Activated T-helper 1 cell treated with anti-CD3 and anti-CD28 coated beads, Interleukin-12 subunit alpha, Interleukin-12 subunit beta, Interleukin-2, Interleukin-4 antibody, amounts not matched to agents 30 ng/mL and 10 ng/mL and 1 ng/mL, durations not matched to agents 14 hours and 24 hours and 36 hours (primary cell): ENCODE results near the gene OMA1. TPM values are rescaled to one million over a fixed set of nuclear protein-coding genes. Genes with fewer than 3 reads are reported as not detected.
"Not testable (repeated sequence)": the region's sequence is repeated elsewhere in the genome, so short reads cannot be mapped to it uniquely, and the experiment has no call there.

Source experiments
- DNase-seq: peaks from one replicate; pipeline ENCODE4 v3.0.0; 2021; ENCODE audit warnings: low spot score
- H3K27ac Mint-ChIP-seq: one replicate; pipeline ENCODE4 v1.8.0; 2021; ENCODE audit warnings: mild to moderate bottlenecking, mixed read lengths
- H3K27me3 Mint-ChIP-seq: one replicate; pipeline ENCODE4 v1.8.0; 2022; ENCODE audit warnings: mild to moderate bottlenecking, moderate library complexity, mixed read lengths; ENCODE audit not compliant: insufficient read depth
- H3K36me3 Mint-ChIP-seq: one replicate; pipeline ENCODE4 v1.8.0; 2021; ENCODE audit warnings: low read depth, mixed read lengths
- H3K4me1 Mint-ChIP-seq: one replicate; pipeline ENCODE4 v1.8.0; 2021; ENCODE audit warnings: low read depth, mixed read lengths
- H3K4me3 Mint-ChIP-seq: one replicate; pipeline ENCODE4 v1.8.0; 2021; ENCODE audit warnings: mild to moderate bottlenecking, moderate library complexity, mixed read lengths
- H3K9me3 Mint-ChIP-seq: one replicate; pipeline ENCODE4 v1.8.0; 2021; ENCODE audit warnings: mixed read lengths
- intact Hi-C: fragments of 100-400 bp; cut with micrococcal nuclease; formaldehyde crosslinking; loops from one replicate; pipeline ENCODE4 v1.15.1; 2024
- total RNA-seq: library from RNA; stranded (reverse); gene quantifications from 2 replicates; pipeline ENCODE4 v1.2.3, GENCODE V29; 2022

OMA1 gene
- total RNA-seq, 1 donor from 2014 or later: 12.9 TPM

DNA sequence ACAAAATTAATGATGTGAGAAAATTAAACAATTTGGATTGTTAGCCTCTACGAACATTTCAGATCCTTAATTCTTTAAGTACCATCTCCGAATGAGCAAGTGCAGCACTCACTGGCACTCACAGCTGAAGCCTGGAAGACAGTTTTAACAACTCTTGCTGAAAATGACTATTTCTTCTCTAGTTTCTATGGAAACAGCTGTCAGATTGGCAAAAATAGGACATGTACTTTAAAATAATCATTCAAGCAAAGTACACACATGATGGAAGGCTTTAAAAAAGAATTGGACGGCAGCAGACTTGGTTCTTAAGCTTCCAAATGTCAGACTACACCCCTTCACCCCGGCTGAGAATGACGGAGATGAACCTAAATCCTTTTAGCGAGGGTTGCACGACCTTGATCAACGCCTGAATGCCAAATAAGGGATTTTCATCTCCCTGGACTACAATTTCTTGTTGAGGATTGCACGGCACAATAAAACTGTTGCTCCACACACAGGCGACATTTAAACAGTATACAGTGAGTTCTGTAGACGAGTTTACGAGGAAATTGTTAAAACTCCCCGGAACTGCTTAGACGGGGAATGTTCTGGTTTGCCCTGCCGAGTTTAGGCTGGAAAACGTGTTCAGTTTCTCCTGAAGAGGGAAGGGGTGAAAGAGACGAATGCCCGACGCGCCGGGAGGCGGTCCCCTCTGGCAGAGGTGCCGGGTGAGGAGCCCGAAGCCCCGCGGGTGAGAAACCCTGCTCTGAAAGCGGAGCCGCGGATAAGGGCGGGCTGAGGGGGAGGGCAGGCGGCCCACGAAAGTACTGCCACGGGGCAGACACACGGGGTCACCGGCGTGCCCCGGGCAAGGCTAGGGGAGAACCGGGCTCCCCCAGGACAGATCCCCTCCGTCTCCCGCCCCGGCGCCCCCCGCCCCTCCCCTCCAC lies 671 bp downstream of the OMA1 start:
- H3K4me3 Mint-ChIP-seq: peak overlapping the region; percentile 91
- H3K27ac Mint-ChIP-seq: peak overlapping the region; percentile 88
- no peaks in the 10 kb centered on the region for H3K9me3 Mint-ChIP-seq
- DNase-seq: peak; percentile 70
- H3K36me3 Mint-ChIP-seq: no peaks in the 10 kb centered on the region
- peaks cover 19% of the 10 kb centered on the region for H3K4me1 Mint-ChIP-seq
- intact Hi-C loops: loop anchor here (1.0 to 10.0 kb wide), 11 partner anchors 22 to 1213 kb away; partner anchors contain the start of genes FGGY, JUN and MYSM1
- H3K27me3 Mint-ChIP-seq: peaks cover 12% of the 10 kb centered on the region

DNA sequence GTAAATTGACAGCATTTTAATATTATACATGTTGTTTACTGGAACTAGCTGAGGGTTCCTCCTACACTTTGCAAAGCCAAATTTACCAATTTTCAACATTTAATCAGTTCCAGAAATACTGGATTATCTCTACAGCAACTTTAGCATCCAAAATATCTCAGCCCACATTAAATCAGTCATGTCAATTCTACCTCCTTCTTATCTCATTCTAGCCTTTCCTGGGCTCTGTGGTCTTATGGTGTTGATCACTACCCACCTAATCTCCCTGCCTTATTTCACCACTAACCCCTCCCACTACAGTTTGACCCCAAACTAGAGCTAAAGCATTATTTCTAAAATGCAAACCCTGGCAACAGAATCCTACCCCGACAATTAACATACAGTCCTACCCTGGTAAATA lies 3.3 kb downstream of the OMA1 start:
- Mint-ChIP-seq H3K27ac (no peak overlapping the region), H3K27me3 (peaks cover 3% of the 10 kb centered on the region), H3K4me3 (no peak overlapping the region), H3K4me1 (peaks cover 19% of the 10 kb centered on the region), H3K9me3 (no peaks in the 10 kb centered on the region), H3K36me3 (peaks cover 1% of the 10 kb centered on the region)
- intact Hi-C loops: loop anchor here (10.0 kb wide), 2 partner anchors 362 to 502 kb away; no protein-coding TSS in a partner anchor
- DNase-seq: no peak

DNA sequence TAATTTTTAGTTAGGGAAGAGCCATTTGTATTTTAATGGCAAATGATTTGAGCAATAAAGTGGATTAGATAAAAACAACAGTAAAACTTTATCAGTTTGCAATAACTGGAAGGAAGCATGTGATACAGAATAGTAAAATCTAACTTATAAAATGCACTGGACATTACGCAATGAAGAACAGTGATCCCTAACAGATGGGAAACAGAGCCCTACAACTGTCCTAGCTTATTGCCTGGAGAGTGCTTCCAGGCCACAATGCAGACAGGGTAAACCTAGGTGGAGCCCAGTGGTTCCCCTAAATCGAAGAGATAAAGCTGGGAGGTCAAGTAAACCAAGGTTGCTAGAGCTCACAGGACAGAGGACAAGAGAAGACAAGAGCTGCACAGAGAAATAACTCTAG lies 7.0 kb downstream of the OMA1 start:
- intact Hi-C loops: no loop called here
- Mint-ChIP-seq H3K4me1 (no peaks in the 10 kb centered on the region), H3K27me3 (no peaks in the 10 kb centered on the region), H3K27ac (no peak overlapping the region), H3K9me3 (no peaks in the 10 kb centered on the region), H3K4me3 (no peak overlapping the region), H3K36me3 (peaks cover 5% of the 10 kb centered on the region)
- no peak for DNase-seq

DNA sequence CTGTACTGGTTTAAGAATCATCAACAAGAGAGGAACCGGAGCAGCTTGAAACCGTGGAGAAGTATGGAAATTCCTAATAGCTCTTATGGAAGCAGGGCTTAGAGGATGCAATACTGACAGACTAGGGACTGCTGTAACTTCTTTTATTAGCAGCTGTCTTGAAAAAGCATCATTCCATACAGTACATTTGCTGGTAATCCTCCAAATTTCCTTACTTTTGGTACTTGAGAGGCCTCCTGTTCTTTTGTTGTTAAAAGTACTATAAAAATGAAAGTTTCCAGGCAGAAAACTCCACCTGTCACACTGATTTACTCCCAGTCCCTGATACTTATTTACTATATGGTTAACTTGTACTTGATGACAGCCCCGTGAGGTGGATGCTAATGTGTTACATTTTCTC lies 7.7 kb downstream of the OMA1 start:
- DNase-seq: no peak
- H3K27ac Mint-ChIP-seq: no peak overlapping the region
- H3K27me3 Mint-ChIP-seq: no peaks in the 10 kb centered on the region
- H3K4me1 Mint-ChIP-seq: no peaks in the 10 kb centered on the region
- H3K4me3 Mint-ChIP-seq: no peak overlapping the region
- H3K9me3 Mint-ChIP-seq: no peaks in the 10 kb centered on the region
- H3K36me3 Mint-ChIP-seq: peaks cover 5% of the 10 kb centered on the region
- intact Hi-C loops: no loop called here

DNA sequence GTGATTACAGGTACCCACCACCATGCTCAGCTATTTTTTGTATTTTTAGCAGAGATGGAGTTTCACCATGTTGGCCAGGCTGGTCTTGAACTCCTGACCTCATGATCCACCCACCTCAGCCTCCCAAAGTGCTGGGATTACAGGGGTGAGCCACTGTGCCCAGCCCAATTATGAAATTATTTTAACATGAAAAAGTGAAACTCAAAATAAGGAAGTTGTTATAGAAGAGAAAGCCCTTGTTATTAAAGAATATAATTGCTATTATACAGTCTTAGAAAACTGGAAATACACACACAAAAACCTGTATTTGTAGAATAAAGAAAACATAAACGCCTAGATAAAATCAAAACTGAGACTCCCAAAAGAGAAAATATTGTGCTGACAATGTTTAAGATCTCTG lies 14.7 kb downstream of the OMA1 start:
- intact Hi-C loops, H3K27me3 Mint-ChIP-seq, H3K4me3 Mint-ChIP-seq: not testable (repeated sequence)

DNA sequence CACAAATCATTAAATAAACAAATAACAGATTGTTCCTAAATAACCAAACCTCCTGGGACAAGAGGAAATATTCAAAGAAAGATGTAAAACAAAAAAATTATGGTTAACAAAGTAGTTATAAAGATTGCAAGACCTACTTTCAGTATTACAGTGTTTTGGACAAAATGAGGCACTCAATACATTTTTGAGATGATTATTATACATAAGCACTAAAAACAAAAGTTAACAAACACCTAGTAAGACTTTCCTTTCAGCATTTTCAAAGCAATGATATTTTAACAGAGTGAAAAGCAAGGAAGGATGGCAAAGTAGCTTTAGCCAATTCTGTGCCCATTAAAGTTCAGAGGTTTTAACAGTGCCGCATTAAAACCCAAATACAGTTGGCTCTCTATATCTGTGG lies 17.2 kb downstream of the OMA1 start:
- no peak for DNase-seq
- Mint-ChIP-seq H3K4me1 (peaks cover 5% of the 10 kb centered on the region), H3K36me3 (peaks cover 6% of the 10 kb centered on the region), H3K27ac (no peak overlapping the region), H3K9me3 (no peaks in the 10 kb centered on the region), H3K4me3 (no peak overlapping the region), H3K27me3 (no peaks in the 10 kb centered on the region)
- intact Hi-C loops: no loop called here

More for the DNA sequence above, 14.7 kb downstream of the OMA1 start:
- H3K36me3 Mint-ChIP-seq, H3K4me1 Mint-ChIP-seq, H3K9me3 Mint-ChIP-seq, DNase-seq, H3K27ac Mint-ChIP-seq: not testable (repeated sequence)

DNA sequence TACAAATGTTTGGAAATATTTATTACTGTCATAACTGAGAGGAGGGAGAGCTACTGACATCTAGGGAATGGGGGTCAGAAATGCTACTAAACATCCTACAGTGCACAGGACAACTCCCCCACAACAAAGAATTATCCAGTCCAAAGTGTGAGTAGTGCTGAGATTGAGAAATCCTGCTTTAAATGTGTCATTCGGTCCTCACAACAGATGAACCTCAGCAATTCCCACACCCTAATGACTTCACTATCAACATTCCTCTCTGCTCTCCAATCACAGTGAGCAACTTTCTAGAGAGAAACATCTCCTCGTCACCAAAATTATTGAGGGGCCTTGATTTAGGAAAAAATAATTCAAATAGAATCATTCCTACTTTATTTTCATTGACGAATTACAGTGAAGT lies 18.0 kb downstream of the OMA1 start:
- peaks cover 9% of the 10 kb centered on the region for H3K4me1 Mint-ChIP-seq
- DNase-seq: no peak
- H3K27ac Mint-ChIP-seq: no peak overlapping the region
- intact Hi-C loops: no loop called here
- H3K4me3 Mint-ChIP-seq: no peak overlapping the region
- no peaks in the 10 kb centered on the region for H3K9me3 Mint-ChIP-seq
- no peaks in the 10 kb centered on the region for H3K27me3 Mint-ChIP-seq
- peaks cover 8% of the 10 kb centered on the region for H3K36me3 Mint-ChIP-seq

DNA sequence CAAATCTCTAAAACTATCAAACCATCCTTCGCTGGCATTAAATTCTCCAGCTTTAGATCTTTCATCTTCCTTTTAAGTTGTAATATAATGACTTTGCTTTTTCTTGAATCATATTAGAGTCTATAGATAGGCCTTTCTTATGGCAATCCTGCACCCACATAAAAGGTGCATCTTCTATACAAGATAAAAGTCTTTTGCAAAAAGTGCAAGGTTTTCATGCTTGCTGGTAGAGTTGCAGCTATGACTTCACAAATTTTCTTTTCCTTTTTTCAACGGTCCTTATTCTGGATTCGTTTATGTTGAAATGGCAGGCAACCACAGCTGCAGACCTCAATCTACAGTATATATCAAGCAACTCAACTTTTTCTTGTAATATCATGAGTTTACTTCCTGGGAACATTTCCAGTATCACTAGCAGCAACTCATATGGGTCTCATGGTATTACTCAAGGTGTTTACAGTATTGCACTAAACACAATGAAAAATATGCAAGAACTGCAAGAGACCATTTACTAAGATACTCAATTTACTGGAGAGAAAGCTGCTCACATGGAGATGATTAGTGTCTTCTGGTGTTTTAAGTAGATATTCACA lies 22.1 kb downstream of the OMA1 start:
- no peak for DNase-seq
- Mint-ChIP-seq H3K4me1 (peaks cover 9% of the 10 kb centered on the region), H3K36me3 (peaks cover 18% of the 10 kb centered on the region)

DNA sequence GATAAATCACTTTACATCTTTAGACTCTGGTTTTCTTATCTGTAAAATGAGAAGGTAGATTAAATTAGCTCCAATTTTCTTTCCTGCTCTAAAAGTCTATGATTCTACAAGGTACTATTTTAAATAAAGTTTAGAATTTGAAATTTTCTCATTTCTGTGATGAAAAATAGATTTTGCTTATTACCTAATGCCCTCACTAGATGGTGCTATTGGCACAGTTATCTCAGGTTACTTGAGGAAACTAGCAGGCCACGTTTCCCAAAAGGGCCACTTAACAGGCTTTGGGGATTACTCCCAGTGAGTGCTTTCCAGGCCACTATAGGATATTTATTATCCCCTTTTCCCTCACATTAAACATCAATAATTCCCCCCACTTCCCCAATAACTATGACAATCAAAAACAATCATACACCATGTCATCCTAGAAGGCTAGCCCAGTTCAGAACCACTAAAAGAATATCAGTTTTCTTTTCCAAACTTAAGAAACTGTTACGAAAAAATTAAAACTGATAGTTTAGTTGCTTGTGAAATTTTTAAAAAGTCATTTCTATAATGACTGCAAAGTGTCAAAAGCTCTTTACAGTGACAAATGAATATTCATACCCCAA lies 30.6 kb downstream of the OMA1 start:
- no peaks in the 10 kb centered on the region for H3K27me3 Mint-ChIP-seq
- H3K9me3 Mint-ChIP-seq: no peaks in the 10 kb centered on the region
- H3K4me1 Mint-ChIP-seq: peaks cover 16% of the 10 kb centered on the region
- intact Hi-C loops: loop anchor here (1.0 to 10.0 kb wide), 7 partner anchors 30 to 1681 kb away; partner anchors contain the start of gene OMA1
- no peak overlapping the region for H3K4me3 Mint-ChIP-seq
- DNase-seq: no peak
- H3K27ac Mint-ChIP-seq: no peak overlapping the region
- H3K36me3 Mint-ChIP-seq: peaks cover 18% of the 10 kb centered on the region

More for the DNA sequence above, 22.1 kb downstream of the OMA1 start:
- no peaks in the 10 kb centered on the region for H3K27me3 Mint-ChIP-seq
- no peak overlapping the region for H3K4me3 Mint-ChIP-seq
- no peaks in the 10 kb centered on the region for H3K9me3 Mint-ChIP-seq
- no peak overlapping the region for H3K27ac Mint-ChIP-seq
- intact Hi-C loops: loop anchor here (1.0 to 2.0 kb wide), 2 partner anchors 22 to 48 kb away; partner anchors contain the start of gene OMA1

DNA sequence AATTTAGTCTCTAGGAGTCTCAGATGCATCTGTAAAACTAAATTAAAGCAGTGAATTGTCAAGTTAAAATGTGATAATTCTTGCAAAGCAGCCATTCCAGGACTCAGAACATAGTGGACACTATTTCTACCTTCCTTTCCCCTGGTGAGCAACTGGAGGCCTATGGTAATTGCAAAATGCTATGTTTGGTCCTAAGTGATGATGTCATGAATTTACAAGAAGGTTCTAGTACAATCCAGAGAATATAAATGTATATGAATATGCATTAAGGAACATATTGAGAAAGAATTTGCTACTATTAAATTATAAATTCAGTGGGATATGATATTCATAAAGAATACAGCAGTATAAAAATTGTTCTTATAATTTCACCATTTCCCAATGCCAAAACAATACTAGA lies 32.6 kb downstream of the OMA1 start:
- Mint-ChIP-seq H3K36me3 (peaks cover 20% of the 10 kb centered on the region), H3K27me3 (no peaks in the 10 kb centered on the region), H3K4me1 (peaks cover 16% of the 10 kb centered on the region), H3K9me3 (no peaks in the 10 kb centered on the region), H3K27ac (no peak overlapping the region), H3K4me3 (no peak overlapping the region)
- intact Hi-C loops: loop anchor here (10.0 kb wide), 2 partner anchors 1431 to 1679 kb away; no protein-coding TSS in a partner anchor
- DNase-seq: no peak

DNA sequence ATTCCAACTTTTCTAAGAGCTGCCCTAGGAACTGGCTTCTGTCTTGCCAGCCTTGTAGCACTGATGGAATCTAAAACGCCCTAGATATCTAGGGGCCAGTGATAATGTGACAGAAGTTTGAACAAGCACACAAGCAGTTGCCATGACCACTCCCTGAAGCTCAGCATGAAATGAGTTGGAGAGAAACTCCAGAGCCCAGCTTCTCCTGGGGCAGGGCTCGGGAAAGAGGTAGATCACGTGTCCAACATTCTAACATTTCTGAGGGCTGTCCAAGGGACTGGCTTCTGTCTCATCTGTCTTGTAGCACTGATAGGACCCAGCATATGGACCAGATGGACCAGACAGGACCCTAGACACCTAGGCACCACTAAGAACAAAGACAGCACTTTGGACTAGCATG lies 37.9 kb downstream of the OMA1 start:
- Mint-ChIP-seq H3K4me3 (no peak overlapping the region), H3K36me3 (peaks cover 29% of the 10 kb centered on the region), H3K27me3 (no peaks in the 10 kb centered on the region), H3K9me3 (no peaks in the 10 kb centered on the region), H3K4me1 (no peaks in the 10 kb centered on the region), H3K27ac (no peak overlapping the region)
- DNase-seq: no peak
- intact Hi-C loops: no loop called here

DNA sequence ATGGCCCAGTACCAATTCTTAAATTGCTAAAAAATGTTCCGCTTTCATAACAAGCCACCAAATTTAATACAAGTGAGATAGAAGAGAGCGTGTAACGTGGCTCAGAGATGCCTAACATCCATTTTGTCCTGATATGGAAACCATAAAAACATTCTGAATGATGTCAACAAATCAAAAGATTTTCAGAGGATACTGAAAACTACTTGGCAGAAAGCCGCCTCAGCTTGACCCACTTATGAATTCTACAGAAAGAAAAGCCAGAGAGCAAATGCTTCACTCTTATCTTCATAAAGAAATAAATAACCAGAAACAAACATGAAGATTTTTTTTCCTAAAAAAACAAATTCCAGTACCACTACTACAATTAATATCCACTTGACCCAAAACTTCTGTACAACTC lies 41.2 kb downstream of the OMA1 start:
- no peaks in the 10 kb centered on the region for H3K27me3 Mint-ChIP-seq
- no peak overlapping the region for H3K4me3 Mint-ChIP-seq
- intact Hi-C loops: no loop called here
- H3K9me3 Mint-ChIP-seq: no peaks in the 10 kb centered on the region
- DNase-seq: no peak
- no peaks in the 10 kb centered on the region for H3K4me1 Mint-ChIP-seq
- H3K27ac Mint-ChIP-seq: no peak overlapping the region
- peaks cover 23% of the 10 kb centered on the region for H3K36me3 Mint-ChIP-seq

DNA sequence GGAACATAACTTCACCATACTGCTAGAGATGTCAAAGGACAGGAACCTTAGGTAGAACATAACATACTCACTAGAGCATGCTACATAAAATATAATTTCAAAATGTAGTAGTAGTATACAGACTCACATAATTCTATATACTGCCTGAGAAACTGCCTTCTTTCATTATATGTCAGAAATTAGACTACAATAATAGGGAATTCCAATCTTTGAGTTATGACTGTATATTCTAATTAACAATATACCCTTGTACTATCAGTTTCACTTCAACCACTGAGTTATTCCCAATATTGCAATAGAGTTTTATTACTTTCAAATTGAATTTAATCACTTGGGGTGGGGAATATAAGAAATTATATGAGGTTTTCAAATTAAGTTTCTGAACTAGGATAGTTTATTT lies 44.0 kb downstream of the OMA1 start:
- Mint-ChIP-seq H3K27me3 (no peaks in the 10 kb centered on the region), H3K9me3 (no peaks in the 10 kb centered on the region), H3K4me3 (no peak overlapping the region), H3K27ac (no peak overlapping the region), H3K36me3 (peaks cover 11% of the 10 kb centered on the region), H3K4me1 (no peaks in the 10 kb centered on the region)
- intact Hi-C loops: no loop called here
- DNase-seq: no peak
